ENCODE results near the gene ABCA2.

- TF ChIP-seq CTCF (IDR thresholded peaks at IDR 0.05) (no peak), POLR2AphosphoS5 (IDR thresholded peaks at IDR 0.05; ENCODE audit: low read depth, low read length) (no peak), SIN3A (IDR thresholded peaks at IDR 0.05; ENCODE audit: borderline replicate concordance, insufficient read depth, low read depth, low read length) (no peak), TCF7L2 (IDR thresholded peaks at IDR 0.05; ENCODE audit: low read depth, low read length) (no peak)
- TF ChIP-seq, protein P1, sequence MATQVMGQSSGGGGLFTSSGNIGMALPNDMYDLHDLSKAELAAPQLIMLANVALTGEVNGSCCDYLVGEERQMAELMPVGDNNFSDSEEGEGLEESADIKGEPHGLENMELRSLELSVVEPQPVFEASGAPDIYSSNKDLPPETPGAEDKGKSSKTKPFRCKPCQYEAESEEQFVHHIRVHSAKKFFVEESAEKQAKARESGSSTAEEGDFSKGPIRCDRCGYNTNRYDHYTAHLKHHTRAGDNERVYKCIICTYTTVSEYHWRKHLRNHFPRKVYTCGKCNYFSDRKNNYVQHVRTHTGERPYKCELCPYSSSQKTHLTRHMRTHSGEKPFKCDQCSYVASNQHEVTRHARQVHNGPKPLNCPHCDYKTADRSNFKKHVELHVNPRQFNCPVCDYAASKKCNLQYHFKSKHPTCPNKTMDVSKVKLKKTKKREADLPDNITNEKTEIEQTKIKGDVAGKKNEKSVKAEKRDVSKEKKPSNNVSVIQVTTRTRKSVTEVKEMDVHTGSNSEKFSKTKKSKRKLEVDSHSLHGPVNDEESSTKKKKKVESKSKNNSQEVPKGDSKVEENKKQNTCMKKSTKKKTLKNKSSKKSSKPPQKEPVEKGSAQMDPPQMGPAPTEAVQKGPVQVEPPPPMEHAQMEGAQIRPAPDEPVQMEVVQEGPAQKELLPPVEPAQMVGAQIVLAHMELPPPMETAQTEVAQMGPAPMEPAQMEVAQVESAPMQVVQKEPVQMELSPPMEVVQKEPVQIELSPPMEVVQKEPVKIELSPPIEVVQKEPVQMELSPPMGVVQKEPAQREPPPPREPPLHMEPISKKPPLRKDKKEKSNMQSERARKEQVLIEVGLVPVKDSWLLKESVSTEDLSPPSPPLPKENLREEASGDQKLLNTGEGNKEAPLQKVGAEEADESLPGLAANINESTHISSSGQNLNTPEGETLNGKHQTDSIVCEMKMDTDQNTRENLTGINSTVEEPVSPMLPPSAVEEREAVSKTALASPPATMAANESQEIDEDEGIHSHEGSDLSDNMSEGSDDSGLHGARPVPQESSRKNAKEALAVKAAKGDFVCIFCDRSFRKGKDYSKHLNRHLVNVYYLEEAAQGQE (IDR thresholded peaks at IDR 0.05; ENCODE audit: insufficient read depth in 1 of 2, low read depth in 2 of 2, low read length in 1 of 2) = no peak
These were observed 59.5 kb downstream of the ABCA2 start for GRCh38 chr9:136968333-136969127.
